C4-2B (cell line): ENCODE results near the gene MORF4L1.

Experiments
- CTCF ChIP-seq: fragments of 450-650 bp; conservative IDR thresholded peaks from 2 replicates; pipeline ENCODE4 v1.5.1; 2017; ENCODE audit warnings: mild to moderate bottlenecking
- ZFX ChIP-seq: fragments of 450-650 bp; IDR thresholded peaks from 2 replicates; pipeline ENCODE4 v1.6.1; 2017

GRCh38 chr15:78925956-78926743 lies 53.5 kb downstream of the MORF4L1 start:
- TF ChIP-seq CTCF (no peak), ZFX (no peak)
